Neural cell (in vitro differentiated cells): ENCODE results near the gene UBAP2L.
"Not testable (repeated sequence)": the region's sequence is repeated elsewhere in the genome, so short reads cannot be mapped to it uniquely, and the experiment has no call there.

Source experiments
- EP300 ChIP-seq: fragments of 450-650 bp; conservative IDR thresholded peaks from 2 replicates; pipeline ENCODE4 v1.6.1; 2014; ENCODE audit warnings: antibody characterized with exemption, mild to moderate bottlenecking, moderate library complexity; ENCODE audit not compliant: poor library complexity, severe bottlenecking
- EZH2 ChIP-seq: fragments of 200-600, 300-800 bp; shearing (Covaris generic), sonication (generic); IDR thresholded peaks from 2 replicates; pipeline ENCODE4 v1.6.1; 2014; ENCODE audit warnings: antibody characterized with exemption, low read length, borderline replicate concordance, mild to moderate bottlenecking; ENCODE audit not compliant: insufficient read depth, poor library complexity, severe bottlenecking
- MXI1 ChIP-seq: fragments of 450-650 bp; conservative IDR thresholded peaks from 2 replicates; pipeline ENCODE4 v1.6.1; 2014; ENCODE audit warnings: antibody characterized with exemption, mild to moderate bottlenecking; ENCODE audit not compliant: poor library complexity, severe bottlenecking
- POLR2AphosphoS5 ChIP-seq: IDR thresholded peaks from 2 replicates; pipeline ENCODE4 v1.6.1; 2012
- RAD21 ChIP-seq: fragments of 450-650 bp; conservative IDR thresholded peaks from 2 replicates; pipeline ENCODE4 v1.6.1; 2014; ENCODE audit warnings: antibody characterized with exemption, mild to moderate bottlenecking, moderate library complexity
- SMC3 ChIP-seq: fragments of 450-650 bp; conservative IDR thresholded peaks from 2 replicates; pipeline ENCODE4 v1.6.1; 2014; ENCODE audit warnings: antibody characterized with exemption, mild to moderate bottlenecking, moderate library complexity; ENCODE audit not compliant: poor library complexity
- TAF1 ChIP-seq: IDR thresholded peaks from 2 replicates; pipeline ENCODE4 v1.6.1; 2012; ENCODE audit warnings: low read depth
- TF ChIP-seq, protein P1 (sequence below): fragments of 450-650 bp; IDR thresholded peaks from 2 replicates; pipeline ENCODE4 v1.5.1; 2014; ENCODE audit warnings: antibody characterized with exemption, mild to moderate bottlenecking, moderate library complexity; ENCODE audit not compliant: poor library complexity, severe bottlenecking
- TF ChIP-seq, protein P2 (sequence below): IDR thresholded peaks from 2 replicates; pipeline ENCODE4 v1.6.1; 2012; ENCODE audit warnings: borderline replicate concordance

DNA sequence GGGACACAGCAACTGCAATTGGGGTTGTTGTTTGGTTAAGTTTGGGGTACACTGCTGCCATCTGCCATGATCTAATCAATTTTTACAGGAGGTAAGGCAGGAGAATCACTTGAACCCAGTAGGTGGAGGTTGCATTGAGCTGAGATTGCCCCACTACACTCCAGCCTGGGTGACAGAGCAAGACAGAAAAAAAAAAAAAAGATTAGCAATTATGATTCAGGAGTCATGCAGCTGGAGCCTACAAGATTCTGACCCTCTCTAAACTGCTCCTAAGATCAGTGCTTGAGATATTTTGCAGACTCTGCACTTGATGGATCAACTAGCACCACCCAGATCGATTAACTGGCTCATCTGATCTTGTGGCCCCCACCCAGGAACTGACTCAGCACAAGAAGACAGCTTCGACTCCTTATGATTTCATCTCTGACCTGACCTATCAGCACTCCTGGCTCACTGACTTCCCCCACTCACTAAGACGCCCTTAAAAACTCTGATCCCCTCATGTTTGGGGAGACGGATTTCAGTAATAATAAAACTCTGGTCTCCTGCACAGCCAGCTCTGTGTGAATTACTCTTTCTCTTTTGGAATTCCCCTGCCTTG is 87.0 kb downstream of the UBAP2L start:
- TF ChIP-seq, protein P1, sequence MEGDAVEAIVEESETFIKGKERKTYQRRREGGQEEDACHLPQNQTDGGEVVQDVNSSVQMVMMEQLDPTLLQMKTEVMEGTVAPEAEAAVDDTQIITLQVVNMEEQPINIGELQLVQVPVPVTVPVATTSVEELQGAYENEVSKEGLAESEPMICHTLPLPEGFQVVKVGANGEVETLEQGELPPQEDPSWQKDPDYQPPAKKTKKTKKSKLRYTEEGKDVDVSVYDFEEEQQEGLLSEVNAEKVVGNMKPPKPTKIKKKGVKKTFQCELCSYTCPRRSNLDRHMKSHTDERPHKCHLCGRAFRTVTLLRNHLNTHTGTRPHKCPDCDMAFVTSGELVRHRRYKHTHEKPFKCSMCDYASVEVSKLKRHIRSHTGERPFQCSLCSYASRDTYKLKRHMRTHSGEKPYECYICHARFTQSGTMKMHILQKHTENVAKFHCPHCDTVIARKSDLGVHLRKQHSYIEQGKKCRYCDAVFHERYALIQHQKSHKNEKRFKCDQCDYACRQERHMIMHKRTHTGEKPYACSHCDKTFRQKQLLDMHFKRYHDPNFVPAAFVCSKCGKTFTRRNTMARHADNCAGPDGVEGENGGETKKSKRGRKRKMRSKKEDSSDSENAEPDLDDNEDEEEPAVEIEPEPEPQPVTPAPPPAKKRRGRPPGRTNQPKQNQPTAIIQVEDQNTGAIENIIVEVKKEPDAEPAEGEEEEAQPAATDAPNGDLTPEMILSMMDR: not testable (repeated sequence)
- TF ChIP-seq, protein P2, sequence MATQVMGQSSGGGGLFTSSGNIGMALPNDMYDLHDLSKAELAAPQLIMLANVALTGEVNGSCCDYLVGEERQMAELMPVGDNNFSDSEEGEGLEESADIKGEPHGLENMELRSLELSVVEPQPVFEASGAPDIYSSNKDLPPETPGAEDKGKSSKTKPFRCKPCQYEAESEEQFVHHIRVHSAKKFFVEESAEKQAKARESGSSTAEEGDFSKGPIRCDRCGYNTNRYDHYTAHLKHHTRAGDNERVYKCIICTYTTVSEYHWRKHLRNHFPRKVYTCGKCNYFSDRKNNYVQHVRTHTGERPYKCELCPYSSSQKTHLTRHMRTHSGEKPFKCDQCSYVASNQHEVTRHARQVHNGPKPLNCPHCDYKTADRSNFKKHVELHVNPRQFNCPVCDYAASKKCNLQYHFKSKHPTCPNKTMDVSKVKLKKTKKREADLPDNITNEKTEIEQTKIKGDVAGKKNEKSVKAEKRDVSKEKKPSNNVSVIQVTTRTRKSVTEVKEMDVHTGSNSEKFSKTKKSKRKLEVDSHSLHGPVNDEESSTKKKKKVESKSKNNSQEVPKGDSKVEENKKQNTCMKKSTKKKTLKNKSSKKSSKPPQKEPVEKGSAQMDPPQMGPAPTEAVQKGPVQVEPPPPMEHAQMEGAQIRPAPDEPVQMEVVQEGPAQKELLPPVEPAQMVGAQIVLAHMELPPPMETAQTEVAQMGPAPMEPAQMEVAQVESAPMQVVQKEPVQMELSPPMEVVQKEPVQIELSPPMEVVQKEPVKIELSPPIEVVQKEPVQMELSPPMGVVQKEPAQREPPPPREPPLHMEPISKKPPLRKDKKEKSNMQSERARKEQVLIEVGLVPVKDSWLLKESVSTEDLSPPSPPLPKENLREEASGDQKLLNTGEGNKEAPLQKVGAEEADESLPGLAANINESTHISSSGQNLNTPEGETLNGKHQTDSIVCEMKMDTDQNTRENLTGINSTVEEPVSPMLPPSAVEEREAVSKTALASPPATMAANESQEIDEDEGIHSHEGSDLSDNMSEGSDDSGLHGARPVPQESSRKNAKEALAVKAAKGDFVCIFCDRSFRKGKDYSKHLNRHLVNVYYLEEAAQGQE: not testable (repeated sequence)
- not testable (repeated sequence) for TF ChIP-seq POLR2AphosphoS5, TAF1, SMC3, EZH2, RAD21, MXI1, EP300
